Erythroblast (primary cell): ENCODE data around the gene KCNK10.

Source experiments
- GATA1 ChIP-seq: IDR thresholded peaks from 2 replicates; pipeline ENCODE4 v1.6.1; 2011; ENCODE audit warnings: low read depth, mild to moderate bottlenecking, control low read depth, low read length, moderate library complexity
- POLR2A ChIP-seq: IDR thresholded peaks from 2 replicates; pipeline ENCODE4 v1.6.1; 2011; ENCODE audit warnings: mild to moderate bottlenecking, low read length

GRCh38 chr14:88154926-88155325 lies 168.1 kb downstream of the KCNK10 start:
- TF ChIP-seq POLR2A (no peak), GATA1 (no peak)
